Peyer's patch (tissue), 4 donors: Measurements from ENCODE around the gene ADPRS. TPM values are rescaled to one million over a fixed set of nuclear protein-coding genes. Genes with fewer than 3 reads are reported as not detected.

ENCODE experiments used
- DNase-seq, 3 donors: peaks; one replicate each; pipeline ENCODE4 v3.0.0-alpha.2; 2017 to 2019
- H3K27ac ChIP-seq, 4 donors: fragments of 200-600 bp; sonication (generic); one replicate each; pipeline ENCODE4 v1.5.1; 2016 to 2019
- H3K27me3 ChIP-seq, 2 donors: fragments of 200-600 bp; sonication (generic); one replicate each; pipeline ENCODE4 v1.5.1; 2019
- H3K36me3 ChIP-seq, 3 donors: fragments of 200-600 bp; sonication (generic); one replicate each; pipeline ENCODE4 v1.5.1; 2016 to 2019
- H3K4me1 ChIP-seq, 4 donors: fragments of 200-600 bp; sonication (generic); one replicate each; pipeline ENCODE4 v1.5.1; 2016 to 2019
- H3K4me3 ChIP-seq, 4 donors: fragments of 200-600 bp; sonication (generic); 1 replicate in 3 of 4; 2 replicates in 1 of 4; pipeline ENCODE4 v1.5.1; 2016 to 2019; ENCODE audit warnings: mild to moderate bottlenecking in 1 of 4
- H3K9me3 ChIP-seq, 4 donors: fragments of 200-600 bp; sonication (generic); one replicate each; pipeline ENCODE4 v1.5.1; 2016 to 2019; ENCODE audit warnings: mild to moderate bottlenecking in 1 of 4
- CTCF ChIP-seq, 6 experiments: fragments of 450-650 bp in 4 of 6; fragments of 200-600 bp in 2 of 6; sonication (generic) in 1 of 6; IDR thresholded peaks; one replicate each; pipeline ENCODE4 v1.5.1; 2017 to 2019; ENCODE audit warnings: antibody characterized with exemption in 6 of 6, mild to moderate bottlenecking in 3 of 6, moderate library complexity in 1 of 6
- POLR2A ChIP-seq, 2 donors: fragments of 450-650 bp; IDR thresholded peaks; one replicate each; pipeline ENCODE4 v1.5.1; 2017; ENCODE audit warnings: antibody characterized with exemption in 2 of 2, mild to moderate bottlenecking in 2 of 2, moderate library complexity in 2 of 2
- total RNA-seq, 4 donors: library from RNA; depleted of rRNA; stranded (reverse); fragments of >200 nt; gene quantifications; one replicate each; pipeline ENCODE4 v1.1.0, GENCODE V29; 2016

The ADPRS gene
- total RNA-seq, 4 donors from 2014 or later, result 16.5 to 50.0 (median 30.8) TPM

DNA sequence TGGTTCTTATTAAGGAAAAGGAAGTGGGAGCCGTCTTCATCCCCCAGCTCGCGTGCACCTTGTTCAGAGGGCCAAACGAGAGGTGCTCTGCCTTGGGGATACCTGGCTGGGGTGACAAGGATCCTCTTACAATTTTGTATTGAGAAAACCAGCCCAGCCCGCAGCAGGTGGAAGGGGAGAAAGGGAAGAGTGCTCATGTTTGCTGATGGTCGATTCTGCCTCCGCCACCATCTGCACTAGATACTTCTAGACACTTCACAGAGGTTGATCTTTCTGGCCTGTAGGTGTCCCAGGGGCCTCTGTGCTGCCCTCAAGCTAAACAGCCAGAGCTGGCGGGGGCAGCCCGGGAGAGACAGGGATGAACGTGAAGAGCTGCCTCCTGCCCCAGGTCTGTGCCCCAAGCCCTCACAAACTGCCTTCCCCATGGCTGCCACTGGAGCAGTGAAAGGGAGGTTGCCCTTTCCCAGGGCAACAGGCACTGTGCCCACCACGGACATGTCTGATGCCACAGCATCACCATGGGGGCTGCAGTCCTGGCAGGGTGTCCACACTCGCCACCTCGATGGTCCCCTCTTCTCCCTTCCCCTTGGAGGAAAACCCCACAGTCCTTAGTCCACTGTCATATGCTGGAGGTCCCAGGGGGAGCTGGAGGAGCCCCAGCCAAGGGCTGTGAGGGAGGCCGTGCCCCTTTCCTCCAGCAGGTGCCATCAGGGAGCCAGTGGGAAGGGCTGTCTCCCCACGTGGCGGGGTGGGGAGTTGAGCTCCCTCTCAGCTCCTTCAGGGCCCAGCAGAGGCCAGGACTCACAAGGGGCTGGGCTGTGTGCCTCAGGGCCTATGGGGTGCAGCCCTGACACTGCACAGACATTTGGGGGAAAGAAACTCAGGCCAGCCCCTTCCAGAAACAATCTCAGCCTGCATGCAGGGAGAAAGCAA lies 8.1 kb downstream of the ADPRS start:
- H3K27me3 ChIP-seq, result no peaks in the 10 kb centered on the region
- peaks cover 0 to 33% (median 0%) of the 10 kb centered on the region in 3 donors for H3K36me3 ChIP-seq
- H3K27ac ChIP-seq, result no peak overlapping the region
- peak in 1 of 3 donors; percentile 27 for DNase-seq
- H3K9me3 ChIP-seq, result no peaks in the 10 kb centered on the region
- TF ChIP-seq CTCF (IDR thresholded peaks at IDR 0.05) (no peak), POLR2A (IDR thresholded peaks at IDR 0.05) (no peak)
- peaks cover 0 to 4% (median 0%) of the 10 kb centered on the region in 4 donors for H3K4me1 ChIP-seq
- no peak overlapping the region for H3K4me3 ChIP-seq

GRCh38 chr1:36097693-36098585 lies 9.2 kb downstream of the ADPRS start:
- no peak for DNase-seq
- TF ChIP-seq CTCF (IDR thresholded peaks at IDR 0.05), result no peak
- no peak for TF ChIP-seq POLR2A (IDR thresholded peaks at IDR 0.05)
- H3K36me3 ChIP-seq, result peaks cover 0 to 21% (median 0%) of the 10 kb centered on the region in 3 donors
- no peak overlapping the region for H3K27ac ChIP-seq
- H3K4me3 ChIP-seq, result no peak overlapping the region
- H3K4me1 ChIP-seq, result peaks cover 0 to 4% (median 0%) of the 10 kb centered on the region in 4 donors
- H3K27me3 ChIP-seq, result no peaks in the 10 kb centered on the region
- H3K9me3 ChIP-seq, result no peaks in the 10 kb centered on the region

DNA sequence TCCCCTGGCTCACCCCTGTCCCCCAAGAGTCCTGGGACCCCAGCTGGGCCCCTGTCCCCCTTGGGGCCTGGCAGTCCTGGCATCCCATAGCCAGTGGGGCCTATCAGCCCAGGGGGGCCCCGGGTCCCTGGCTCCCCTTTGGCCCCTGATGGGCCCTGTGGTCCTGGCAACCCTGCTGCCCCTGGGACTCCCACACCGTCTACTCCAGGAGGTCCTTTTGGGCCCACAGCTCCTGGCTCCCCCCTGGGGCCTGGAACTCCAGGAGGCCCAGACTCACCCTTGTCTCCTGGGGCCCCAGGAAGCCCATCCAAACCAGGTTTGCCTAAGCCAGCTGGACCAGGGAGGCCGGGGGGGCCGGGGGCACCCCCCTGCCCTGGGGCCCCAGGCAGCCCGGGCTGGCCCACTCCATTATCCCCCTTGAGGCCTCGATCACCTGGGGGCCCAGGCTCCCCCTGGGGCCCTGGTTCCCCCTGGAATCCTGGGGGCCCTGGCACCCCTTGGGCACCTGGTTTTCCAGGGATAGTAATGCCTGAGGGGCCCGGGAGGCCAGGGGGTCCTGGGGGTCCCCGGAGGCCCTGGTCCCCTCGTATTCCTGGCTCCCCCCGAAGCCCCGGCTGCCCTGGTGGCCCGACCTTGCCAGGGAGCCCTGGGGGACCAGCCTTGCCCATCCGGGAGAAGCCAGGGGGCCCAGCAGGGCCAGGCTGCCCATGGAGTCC lies 10.1 kb downstream of the ADPRS start:
- no peaks in the 10 kb centered on the region for H3K9me3 ChIP-seq
- H3K4me1 ChIP-seq, result peaks cover 0 to 4% (median 0%) of the 10 kb centered on the region in 4 donors
- DNase-seq, result no peak
- no peak overlapping the region for H3K4me3 ChIP-seq
- TF ChIP-seq CTCF (IDR thresholded peaks at IDR 0.05) (no peak), POLR2A (IDR thresholded peaks at IDR 0.05) (no peak)
- H3K27ac ChIP-seq, result no peak overlapping the region
- H3K27me3 ChIP-seq, result no peaks in the 10 kb centered on the region
- H3K36me3 ChIP-seq, result peaks cover 0 to 13% (median 0%) of the 10 kb centered on the region in 3 donors

DNA sequence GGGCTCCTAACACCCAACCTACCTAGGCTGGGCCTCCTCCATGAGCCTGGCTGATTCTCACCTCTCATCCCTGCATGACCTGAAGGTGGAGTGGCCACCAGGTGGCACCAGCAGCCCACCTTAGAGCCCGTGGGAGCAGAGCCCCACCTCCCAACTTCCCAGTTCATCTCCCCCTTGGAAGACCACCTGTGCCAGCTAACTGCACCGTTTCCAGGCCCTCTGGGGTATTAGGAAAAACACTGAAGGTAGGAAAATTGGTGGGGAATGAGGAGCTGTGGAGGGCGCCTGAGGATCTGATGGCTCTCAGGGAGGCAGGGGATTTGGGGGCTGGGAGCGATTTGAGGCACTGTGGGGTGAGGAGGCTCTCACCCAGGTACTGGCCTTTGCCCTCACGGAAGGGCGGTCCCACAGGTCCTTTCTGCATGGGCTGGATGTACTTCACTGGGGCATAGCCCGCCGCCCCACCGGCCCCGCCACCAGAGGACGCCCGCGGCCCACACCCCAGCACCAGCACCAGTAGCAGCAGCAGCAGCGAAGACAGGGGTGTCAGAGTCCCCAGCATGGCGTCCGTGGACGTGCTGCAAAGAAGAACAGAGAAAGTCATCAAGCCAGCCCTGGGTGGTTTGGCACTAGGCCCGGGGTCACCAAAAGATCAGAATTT lies 11.1 kb downstream of the ADPRS start:
- no peak for TF ChIP-seq POLR2A (IDR thresholded peaks at IDR 0.05)
- TF ChIP-seq CTCF (IDR thresholded peaks at IDR 0.05), result peak; percentile 51 to 89 (median 80)
- Histone ChIP-seq H3K4me3 (peak overlapping the region in 1 of 4 donors; percentile 18), H3K27me3 (no peaks in the 10 kb centered on the region), H3K27ac (no peak overlapping the region), H3K36me3 (peaks cover 0 to 8% (median 0%) of the 10 kb centered on the region in 3 donors), H3K9me3 (no peaks in the 10 kb centered on the region), H3K4me1 (peaks cover 0 to 4% (median 0%) of the 10 kb centered on the region in 4 donors)
- DNase-seq, result peak; percentile 75 to 92 (median 86)
